ENCODE measurements around the gene NSFL1C.

DNA sequence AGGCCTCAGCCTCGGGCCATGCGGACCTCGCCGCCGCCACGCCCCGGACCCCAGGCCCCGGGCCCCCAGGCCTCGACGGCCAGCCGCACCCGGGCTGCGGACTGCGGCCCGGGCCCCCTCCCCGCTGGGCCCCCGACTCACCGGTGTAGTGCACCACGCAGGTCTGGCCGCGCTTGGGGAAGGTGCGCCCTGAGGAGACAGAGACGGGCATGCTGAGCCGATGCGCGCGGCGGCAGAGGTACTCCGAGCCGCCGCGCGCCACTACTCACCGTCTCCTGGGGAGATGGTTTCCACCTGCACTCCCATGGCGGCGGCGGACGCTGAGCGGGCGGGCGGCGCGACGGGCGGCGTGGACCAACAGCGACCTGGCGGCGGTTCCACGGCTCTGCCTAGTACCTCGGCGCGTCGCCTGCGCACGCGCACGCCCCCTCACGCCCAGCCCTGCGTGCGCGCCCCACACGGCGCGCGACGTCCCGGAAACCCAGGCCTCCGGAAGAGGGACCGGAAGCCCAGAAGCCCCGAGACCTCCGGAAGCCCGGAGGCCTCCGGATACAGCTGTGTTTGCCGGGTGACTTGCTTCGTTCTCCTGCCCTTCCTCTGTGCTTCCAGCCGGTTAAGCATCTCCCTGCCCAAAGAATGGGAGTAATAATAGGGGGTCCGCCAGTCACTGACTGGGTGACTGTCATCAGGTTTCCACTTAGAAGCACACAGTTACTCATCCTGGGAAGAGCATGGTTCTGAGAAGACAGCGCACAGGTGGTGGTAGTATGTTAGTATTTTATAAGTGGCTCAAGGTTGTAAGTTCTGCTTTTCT, 73.7 kb downstream of the NSFL1C start, which contains the start of gene FKBP1A:
- TF ChIP-seq, protein P1, sequence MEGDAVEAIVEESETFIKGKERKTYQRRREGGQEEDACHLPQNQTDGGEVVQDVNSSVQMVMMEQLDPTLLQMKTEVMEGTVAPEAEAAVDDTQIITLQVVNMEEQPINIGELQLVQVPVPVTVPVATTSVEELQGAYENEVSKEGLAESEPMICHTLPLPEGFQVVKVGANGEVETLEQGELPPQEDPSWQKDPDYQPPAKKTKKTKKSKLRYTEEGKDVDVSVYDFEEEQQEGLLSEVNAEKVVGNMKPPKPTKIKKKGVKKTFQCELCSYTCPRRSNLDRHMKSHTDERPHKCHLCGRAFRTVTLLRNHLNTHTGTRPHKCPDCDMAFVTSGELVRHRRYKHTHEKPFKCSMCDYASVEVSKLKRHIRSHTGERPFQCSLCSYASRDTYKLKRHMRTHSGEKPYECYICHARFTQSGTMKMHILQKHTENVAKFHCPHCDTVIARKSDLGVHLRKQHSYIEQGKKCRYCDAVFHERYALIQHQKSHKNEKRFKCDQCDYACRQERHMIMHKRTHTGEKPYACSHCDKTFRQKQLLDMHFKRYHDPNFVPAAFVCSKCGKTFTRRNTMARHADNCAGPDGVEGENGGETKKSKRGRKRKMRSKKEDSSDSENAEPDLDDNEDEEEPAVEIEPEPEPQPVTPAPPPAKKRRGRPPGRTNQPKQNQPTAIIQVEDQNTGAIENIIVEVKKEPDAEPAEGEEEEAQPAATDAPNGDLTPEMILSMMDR (IDR thresholded peaks at IDR 0.05), result peak in 2 of 3 experiments; percentile 23 to 29
- TF ChIP-seq EP300 (IDR thresholded peaks at IDR 0.05), result no peak
